Measurements from ENCODE around the gene DSG4. TPM values are rescaled to one million over a fixed set of nuclear protein-coding genes. Genes with fewer than 3 reads are reported as not detected.
"Not testable (repeated sequence)": the region's sequence is repeated elsewhere in the genome, so short reads cannot be mapped to it uniquely, and the experiment has no call there.

DSG4 gene, protein sequence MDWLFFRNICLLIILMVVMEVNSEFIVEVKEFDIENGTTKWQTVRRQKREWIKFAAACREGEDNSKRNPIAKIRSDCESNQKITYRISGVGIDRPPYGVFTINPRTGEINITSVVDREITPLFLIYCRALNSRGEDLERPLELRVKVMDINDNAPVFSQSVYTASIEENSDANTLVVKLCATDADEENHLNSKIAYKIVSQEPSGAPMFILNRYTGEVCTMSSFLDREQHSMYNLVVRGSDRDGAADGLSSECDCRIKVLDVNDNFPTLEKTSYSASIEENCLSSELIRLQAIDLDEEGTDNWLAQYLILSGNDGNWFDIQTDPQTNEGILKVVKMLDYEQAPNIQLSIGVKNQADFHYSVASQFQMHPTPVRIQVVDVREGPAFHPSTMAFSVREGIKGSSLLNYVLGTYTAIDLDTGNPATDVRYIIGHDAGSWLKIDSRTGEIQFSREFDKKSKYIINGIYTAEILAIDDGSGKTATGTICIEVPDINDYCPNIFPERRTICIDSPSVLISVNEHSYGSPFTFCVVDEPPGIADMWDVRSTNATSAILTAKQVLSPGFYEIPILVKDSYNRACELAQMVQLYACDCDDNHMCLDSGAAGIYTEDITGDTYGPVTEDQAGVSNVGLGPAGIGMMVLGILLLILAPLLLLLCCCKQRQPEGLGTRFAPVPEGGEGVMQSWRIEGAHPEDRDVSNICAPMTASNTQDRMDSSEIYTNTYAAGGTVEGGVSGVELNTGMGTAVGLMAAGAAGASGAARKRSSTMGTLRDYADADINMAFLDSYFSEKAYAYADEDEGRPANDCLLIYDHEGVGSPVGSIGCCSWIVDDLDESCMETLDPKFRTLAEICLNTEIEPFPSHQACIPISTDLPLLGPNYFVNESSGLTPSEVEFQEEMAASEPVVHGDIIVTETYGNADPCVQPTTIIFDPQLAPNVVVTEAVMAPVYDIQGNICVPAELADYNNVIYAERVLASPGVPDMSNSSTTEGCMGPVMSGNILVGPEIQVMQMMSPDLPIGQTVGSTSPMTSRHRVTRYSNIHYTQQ
- not detected in 2 replicates for total RNA-seq

DNA sequence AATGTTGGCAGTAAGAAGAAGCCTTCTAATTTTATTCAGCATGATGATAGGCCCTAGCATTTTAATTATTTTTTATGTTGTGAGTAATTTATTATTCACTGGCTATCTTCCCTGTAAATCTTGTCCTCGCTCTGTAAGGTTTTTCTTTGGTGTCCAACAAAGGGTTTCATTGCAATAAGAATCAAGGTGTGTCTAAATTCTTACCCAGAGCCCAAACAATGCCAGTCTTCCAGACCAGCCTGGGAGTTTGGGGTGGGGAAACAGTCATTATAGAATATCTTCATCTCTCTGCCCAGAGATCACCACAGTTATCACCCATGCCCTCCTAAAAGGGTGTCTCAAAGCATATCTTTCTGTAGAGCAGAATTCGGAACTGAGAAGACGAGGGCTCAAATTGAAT is at the start of gene DSG4:
Gene DSG4, plus strand, starts transcription at position 301 of the 400 bp plus-strand sequence. CDS start 135 bp downstream, outside the sequence.
- intact Hi-C loops (cut with micrococcal nuclease): no loop called here

DNA sequence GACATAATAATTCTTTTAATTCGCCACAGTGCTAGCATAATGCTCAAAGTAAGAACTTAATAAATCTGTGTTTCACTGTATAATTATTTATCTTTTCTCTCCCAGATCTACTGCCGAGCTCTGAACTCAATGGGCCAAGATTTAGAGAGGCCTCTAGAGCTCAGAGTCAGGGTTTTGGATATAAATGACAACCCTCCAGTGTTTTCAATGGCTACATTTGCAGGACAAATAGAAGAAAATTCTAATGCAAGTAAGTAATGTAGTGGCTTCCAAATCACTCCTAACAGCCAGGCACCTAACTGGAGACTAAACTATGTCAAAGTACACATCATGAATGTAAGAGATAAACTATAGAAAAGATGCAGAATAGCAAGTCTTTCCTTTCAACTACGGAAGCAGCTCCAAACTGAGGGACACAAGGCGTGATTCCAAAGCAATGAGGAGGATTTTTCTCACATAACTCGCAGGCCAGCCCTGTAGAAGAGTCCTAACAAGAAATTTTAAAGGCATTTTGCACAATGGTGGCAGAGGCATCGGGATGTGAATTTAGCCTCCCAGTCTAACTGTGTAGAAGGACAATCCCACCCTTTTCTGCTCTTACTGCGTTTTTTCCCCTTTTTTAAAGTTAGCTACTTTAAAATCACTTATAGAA is 46.7 kb upstream of the DSG4 start:
- intact Hi-C loops (cut with micrococcal nuclease): no loop called here

DNA sequence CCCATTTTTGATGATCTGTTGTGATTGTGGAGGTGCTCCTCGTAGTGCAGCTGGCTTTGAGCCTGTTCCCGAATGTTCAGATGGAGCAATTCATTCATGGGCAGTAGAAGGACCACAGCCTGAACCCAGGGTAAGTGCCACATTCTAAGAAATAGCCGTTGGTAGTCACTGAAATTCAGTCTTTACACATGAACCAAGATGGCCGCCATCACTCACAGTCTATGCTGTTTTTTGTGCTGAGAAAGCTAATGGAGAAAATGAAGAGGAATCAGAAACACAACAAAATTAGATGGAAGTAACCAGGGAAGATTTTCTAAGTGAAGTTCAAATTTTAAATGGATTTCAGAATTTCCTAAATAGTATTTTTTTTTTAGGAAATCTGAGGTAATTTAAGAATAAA is 33.1 kb upstream of the DSG4 start:
- intact Hi-C loops (cut with micrococcal nuclease): no loop called here

DNA sequence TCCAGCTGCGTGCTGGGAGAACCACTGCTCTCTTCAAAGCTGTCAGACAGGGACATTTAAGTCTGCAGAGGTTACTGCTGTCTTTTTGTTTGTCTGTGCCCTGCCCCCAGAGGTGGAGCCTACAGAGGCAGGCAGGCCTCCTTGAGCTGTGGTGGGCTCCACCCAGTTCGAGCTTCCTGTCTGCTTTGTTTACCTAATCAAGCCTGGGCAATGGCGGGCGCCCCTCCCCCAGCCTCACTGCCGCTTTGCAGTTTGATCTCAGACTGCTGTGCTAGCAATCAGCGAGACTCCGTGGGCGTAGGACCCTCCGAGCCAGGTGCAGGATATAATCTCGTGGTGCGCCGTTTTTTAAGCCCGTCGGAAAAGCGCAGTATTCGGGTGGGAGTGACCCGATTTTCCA is 23.2 kb upstream of the DSG4 start:
- intact Hi-C loops (cut with micrococcal nuclease): not testable (repeated sequence)

DNA sequence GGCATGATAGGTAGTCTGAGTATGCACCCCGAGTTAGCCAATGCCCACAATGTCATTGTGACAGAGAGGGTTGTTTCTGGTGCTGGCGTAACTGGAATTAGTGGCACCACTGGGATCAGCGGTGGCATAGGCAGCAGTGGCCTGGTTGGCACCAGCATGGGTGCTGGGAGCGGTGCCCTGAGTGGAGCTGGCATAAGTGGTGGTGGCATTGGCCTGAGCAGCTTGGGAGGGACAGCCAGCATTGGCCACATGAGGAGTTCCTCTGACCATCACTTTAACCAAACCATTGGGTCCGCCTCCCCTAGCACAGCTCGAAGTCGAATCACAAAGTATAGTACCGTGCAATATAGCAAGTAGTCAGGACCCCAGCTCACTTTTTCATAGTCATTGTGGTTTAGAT is 21.6 kb upstream of the DSG4 start:
- intact Hi-C loops (cut with micrococcal nuclease): no loop called here

DNA sequence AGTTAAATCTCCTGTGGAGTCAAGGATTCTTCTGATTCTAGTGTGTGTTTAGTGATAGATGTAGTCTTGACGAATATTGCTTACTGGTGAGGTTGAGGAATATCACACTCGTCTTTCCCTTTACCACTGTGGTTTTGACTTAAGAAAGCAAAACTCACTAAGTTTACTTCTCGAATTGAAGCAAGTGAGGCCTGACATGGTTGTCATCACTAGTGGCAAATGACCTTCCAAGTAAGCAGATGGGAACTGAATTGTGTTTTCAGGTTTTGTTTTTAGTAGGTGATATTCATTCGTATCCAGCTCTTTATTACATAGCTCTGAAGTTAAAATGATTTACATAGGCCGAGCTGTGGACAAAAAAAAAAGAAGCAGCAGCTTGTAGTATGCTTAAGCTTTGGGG is 20.6 kb upstream of the DSG4 start:
- intact Hi-C loops (cut with micrococcal nuclease): no loop called here

DNA sequence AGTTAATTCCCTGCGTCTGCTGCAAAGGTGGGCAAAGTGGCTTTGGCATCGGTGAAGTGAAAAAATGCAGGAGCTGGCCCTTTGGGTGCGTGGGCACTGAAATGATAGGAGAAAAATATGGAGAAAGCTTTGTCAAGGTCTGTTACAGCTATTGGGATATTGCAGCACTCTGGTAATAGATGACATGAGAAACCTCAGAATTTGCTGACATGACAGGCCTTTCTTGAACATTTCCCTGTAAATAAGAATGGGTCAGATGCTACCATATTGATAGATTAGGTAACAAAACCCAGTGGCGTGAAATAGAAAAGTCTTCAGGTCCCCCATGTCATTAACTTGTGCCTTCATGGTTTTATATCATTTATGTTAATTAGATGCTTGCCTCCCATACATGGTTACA is 12.4 kb upstream of the DSG4 start:
- intact Hi-C loops (cut with micrococcal nuclease): no loop called here

DNA sequence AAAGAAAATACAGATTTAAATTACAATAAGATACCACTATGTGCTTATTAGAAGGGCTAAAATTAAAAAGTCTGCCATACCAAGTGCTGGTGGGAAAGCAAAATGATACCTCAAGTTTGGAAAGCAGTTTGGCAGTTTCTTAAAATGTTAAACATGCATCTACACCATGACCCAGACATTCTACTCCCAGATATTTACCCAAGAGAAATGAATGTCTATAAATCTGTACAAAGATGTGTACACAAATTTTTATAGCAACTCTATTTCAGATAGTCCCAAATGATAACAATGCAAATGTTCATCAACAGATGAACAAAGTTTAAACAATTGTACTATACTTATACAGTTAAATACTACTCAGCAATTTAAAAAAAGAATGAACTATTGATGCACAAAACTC is 7.1 kb upstream of the DSG4 start:
- intact Hi-C loops (cut with micrococcal nuclease): no loop called here

DNA sequence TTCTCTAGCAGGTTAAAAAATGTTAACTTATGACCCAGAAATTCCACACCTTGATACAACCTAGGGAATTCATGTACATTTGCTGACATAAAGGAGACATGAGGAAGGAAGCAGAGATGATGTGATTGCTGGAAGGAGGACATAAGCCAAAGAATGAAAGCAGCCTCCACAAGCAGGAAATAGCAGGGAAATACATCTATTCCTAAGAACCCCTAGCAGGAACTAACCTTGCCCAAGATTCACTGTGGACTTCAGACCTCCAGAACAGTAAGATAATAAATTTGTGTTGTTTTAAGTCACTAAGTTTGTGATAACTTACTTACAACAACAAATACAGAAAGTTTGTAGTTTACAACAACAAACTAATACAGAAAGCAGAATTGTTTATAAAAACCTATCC is 4.6 kb upstream of the DSG4 start:
- intact Hi-C loops (cut with micrococcal nuclease): no loop called here

DNA sequence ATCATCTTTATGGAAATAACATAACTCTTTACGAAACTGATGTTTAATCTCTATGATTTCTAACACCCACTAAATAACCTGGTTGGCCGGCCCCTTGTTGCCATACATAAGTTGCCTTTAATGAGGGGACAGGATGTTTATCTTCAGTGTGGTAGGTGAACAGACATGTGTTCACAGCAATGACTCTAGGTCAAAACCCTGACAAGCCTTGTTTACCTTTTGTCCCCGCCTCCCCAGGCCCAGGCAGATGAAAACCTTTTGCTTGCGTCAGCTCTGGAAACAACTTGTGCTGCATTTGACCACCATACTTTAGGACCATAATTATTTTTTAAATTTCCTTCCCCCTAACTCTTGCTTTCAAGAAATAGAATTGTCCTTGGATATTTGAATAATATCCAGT is 2.9 kb upstream of the DSG4 start:
- intact Hi-C loops (cut with micrococcal nuclease): no loop called here

DNA sequence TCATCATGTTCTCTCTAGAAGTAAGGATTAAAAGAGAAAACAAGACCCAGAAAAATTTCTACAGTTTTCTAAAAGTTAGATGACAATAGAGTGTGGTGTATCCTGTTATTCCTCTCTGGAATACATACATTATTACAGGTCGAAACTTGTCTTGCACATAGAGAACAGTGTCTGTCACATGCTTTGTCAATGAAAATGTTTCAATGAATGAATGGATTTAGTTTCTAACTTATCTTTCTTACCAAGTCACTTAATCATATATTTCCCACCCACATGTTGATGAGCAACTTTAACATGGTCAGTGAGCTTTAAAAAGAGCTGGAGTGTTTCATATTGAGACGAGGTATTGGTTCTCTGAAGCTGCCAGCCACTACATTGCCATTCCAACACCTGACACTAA is 4.3 kb downstream of the DSG4 start:
- intact Hi-C loops (cut with micrococcal nuclease): no loop called here

DNA sequence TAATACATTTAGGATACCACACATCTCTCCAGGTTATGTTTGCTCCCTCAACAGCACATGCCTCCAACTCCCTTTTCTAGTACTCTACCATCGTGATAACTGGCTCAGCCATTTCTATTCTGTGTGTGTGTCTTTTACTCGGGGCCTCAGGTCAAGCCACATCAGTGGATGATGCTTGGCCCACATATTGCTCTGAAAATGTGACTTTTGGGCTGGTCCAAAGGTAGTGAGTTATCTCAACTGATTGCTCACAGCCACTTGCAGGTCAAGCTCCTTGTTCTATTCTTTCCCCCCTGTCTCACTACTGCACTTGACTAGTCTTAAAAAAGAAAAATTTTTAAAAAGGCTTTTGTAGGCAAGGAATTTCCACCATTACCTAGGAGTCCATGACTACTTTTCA is 5.5 kb downstream of the DSG4 start:
- intact Hi-C loops (cut with micrococcal nuclease): no loop called here

DNA sequence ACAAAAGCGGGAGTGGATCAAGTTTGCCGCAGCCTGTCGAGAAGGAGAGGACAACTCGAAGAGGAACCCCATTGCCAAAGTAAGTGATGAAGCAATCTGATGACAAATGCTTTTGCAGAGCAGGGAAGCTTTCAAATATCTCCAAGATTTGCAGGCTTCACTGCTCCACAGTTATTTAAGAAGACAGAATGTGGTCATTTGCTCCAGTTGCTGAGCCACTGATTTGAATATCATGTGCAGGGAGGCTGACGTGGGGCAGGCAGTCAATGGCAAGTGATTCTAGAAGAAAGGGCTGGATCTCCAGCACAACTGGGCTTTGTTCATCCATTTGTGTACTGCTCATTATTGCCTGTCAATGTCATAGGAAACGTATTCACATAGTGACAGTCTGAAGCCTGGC is 10.2 kb downstream of the DSG4 start:
- intact Hi-C loops (cut with micrococcal nuclease): no loop called here

DNA sequence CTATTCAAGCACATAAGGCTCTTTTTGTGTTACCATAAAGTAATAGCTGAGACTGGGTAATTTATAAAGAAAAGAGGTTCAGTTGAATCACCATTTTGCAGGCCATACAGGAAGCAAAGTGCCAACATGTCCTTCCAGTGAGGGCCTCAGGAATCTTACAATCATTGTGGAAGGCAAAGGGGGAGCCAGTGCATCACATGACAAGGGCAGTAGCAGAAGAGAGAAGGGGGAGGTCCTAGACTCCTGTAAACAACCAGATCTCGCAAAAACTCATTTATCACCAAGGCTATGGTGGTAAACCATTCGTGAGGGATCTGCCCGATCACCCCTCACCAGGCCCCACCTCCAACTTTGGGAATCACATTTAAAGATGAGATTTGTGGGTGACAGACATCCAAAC is 16.7 kb downstream of the DSG4 start:
- intact Hi-C loops (cut with micrococcal nuclease): no loop called here

DNA sequence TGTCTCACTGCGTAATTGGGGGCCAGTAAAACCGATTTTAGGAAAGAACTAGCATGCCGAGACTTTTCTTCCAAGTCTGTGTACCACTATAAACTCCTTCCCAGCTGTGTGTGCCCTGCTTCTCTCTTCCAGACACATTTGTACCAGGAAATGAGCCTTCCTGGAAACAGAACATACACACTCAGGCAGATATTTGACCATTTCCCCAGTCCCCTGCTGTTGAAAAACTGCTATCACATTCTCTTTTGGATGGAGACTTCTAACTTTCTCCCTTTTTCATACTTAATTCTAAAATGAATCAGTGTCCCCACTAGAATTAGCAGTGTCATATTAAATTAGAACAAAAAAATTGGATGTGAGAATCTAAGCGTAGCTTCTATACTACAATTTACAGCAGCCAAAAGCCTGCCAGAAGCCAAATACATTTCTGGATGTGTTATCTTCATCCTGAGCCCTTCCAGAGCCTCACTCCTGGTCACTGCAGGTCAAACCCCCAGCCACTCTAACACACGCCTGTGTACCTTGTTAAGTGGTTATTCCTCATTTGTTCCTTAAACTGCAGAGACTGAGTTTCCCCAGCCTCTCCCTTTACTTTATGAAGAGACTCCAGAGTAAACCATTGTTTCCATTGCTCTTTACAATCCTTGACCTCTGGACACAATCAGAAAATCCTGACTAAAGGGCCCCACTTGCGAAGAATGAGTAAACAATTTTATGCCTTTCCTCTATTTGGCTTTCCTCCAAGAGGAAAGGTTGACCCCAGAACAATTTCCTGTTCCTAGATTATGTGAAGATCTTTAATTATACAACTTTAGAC is 20.4 kb downstream of the DSG4 start:
- intact Hi-C loops (cut with micrococcal nuclease): no loop called here

DNA sequence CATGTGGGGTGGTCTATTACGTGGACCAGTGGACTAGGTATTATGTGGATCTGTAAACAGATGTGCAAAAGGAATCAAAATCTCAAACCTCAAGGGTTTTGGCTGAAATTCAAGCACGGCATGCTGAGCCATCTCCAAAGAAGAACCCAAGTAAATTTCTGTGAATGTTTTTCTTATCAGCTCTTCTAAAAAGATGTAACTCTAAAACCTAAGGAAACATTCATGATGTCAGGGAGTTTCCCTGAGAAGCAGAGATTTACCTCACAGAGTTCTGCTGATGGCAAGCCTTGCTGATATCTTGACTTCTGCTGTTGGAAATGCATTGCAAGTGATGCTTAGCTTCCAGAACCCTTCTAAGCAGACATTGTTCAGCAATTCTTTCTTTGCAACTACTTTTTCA is 21.6 kb downstream of the DSG4 start:
- intact Hi-C loops (cut with micrococcal nuclease): no loop called here

DNA sequence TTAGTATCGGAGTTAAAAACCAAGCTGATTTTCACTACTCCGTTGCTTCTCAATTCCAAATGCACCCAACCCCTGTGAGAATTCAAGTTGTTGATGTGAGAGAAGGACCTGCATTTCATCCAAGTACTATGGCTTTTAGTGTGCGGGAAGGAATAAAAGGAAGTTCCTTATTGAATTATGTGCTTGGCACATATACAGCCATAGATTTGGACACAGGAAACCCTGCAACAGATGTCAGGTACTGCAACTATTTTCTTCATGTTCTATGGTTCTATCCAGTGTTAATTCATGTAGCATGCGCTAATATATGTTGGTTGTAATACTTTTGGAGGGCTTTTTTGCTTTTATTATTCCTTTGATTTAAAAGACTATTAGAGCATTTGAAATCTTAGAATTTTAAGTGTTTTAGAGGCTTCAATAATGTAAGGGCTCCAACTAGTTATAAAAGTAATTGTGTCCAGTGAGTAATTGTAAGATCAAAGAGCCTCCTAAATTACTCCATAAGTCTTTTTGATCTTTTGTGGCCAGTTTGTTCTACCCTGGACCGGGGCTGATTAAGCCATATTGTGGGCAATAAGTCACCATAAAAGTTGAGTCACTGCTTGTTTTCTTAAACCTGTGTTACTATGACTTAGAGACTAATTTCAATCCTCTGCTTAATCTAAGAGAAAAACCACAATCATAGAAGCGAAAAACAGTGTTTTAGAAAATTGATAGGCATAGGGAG is 22.9 kb downstream of the DSG4 start:
- intact Hi-C loops (cut with micrococcal nuclease): no loop called here

DNA sequence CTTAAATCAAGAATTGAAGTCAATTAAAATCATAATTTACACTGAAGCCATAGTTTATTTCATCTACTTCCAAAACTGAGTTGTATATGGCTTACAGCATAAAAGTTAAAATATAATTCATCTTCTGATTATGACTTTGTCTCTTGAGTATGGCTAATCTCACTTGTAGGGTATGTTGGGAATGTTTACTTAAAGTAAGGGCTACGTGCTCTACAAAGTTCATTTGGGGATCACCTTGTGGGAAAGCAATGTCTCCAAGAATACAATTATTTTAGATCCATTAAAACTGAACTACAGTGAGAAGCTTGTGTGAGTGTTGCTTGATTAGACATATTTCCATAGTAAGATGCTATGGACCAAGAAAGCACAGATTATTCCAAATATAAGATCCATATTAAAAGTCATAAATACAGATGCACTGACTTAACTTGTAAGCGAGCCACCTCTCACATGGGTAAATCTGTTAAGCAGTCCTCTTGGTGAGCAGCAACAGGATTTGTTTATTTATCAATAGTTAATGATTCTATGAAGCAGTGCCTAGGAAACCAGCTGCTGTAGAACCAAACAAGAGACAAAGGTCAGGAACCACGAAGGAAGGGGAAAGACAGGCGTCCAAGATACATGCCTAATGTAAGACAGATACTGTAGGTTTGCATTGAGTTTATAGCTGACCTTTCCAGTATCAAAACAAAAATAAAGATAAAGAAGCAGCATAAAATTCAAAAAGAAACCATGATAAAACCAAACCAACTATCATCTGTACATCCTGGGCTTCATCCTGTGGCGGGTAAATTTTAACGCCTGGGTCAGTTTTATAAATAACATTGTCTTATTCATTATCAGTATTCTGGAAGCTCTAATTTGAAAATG is 24.8 kb downstream of the DSG4 start:
- intact Hi-C loops (cut with micrococcal nuclease): no loop called here

DNA sequence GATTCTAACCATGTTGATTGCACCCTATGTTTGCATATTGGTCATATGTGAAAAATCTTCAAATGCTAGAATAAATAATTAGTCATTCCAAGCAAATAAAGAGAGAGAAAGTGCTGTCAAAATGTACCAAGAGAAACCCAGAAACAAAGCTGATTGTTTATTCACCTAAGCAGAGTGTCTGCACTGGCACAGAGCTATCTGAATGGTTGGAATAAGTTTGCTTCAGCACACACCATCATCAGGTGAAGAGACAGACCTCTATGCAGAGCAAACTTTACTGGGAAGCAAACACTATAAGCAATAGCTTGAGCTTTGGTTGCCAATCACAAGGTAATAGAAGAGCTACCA is 25.4 kb downstream of the DSG4 start:
- intact Hi-C loops (cut with micrococcal nuclease): no loop called here

All from T-helper 2 cell treated with Interferon-gamma antibody and Interleukin-4, amounts not matched to agents 100 ng/mL and 5 ng/mL, for 36 hours (primary cell).